Prostate gland (tissue), 2 donors: ENCODE data around the gene PNMA1.

ENCODE experiments used
- POLR2A ChIP-seq: fragments of 450-650 bp; IDR thresholded peaks from one replicate; pipeline ENCODE4 v1.6.1; 2016; ENCODE audit warnings: antibody characterized with exemption, mild to moderate bottlenecking
- POLR2AphosphoS5 ChIP-seq: sonication (generic); formaldehyde crosslinking; IDR thresholded peaks from one replicate; pipeline ENCODE4 v1.6.1; 2017; ENCODE audit warnings: antibody characterized with exemption
- TF ChIP-seq, protein P1 (sequence below), 4 experiments: fragments of 200-600 bp in 2 of 4; fragments of 450-650 bp in 2 of 4; sonication (generic) in 2 of 4; IDR thresholded peaks; 1 replicate in 3 of 4; 2 replicates in 1 of 4; pipeline ENCODE4 v1.5.1; 2016 to 2019; ENCODE audit warnings: antibody characterized with exemption in 4 of 4, mild to moderate bottlenecking in 2 of 4, moderate library complexity in 2 of 4

DNA sequence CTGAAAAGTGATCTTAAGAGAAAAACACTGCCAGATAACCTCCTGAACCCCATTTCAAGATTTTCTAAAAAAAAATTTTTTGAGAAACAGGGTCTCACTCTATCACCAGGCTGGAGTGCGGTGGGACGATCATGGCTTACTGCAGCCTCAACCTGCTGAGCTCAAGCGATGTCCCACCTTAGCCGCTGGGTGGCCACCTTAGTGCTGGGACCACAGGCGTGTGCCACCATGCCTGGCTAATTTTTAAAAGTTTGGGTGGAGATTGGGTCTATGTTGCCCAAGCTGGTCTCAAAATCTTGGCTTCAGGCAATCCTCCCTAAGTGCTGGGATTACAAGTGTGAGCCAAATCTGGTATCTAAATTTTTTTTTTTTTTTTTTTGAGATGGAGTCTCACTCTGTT lies 3.4 kb downstream of the PNMA1 start:
- TF ChIP-seq, protein P1, sequence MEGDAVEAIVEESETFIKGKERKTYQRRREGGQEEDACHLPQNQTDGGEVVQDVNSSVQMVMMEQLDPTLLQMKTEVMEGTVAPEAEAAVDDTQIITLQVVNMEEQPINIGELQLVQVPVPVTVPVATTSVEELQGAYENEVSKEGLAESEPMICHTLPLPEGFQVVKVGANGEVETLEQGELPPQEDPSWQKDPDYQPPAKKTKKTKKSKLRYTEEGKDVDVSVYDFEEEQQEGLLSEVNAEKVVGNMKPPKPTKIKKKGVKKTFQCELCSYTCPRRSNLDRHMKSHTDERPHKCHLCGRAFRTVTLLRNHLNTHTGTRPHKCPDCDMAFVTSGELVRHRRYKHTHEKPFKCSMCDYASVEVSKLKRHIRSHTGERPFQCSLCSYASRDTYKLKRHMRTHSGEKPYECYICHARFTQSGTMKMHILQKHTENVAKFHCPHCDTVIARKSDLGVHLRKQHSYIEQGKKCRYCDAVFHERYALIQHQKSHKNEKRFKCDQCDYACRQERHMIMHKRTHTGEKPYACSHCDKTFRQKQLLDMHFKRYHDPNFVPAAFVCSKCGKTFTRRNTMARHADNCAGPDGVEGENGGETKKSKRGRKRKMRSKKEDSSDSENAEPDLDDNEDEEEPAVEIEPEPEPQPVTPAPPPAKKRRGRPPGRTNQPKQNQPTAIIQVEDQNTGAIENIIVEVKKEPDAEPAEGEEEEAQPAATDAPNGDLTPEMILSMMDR (IDR thresholded peaks at IDR 0.05), result no peak
- TF ChIP-seq POLR2A (no peak), POLR2AphosphoS5 (no peak)
